ENCODE results near the gene RIC3. TPM values are rescaled to one million over a fixed set of nuclear protein-coding genes. Genes with fewer than 3 reads are reported as not detected.

RIC3 gene
- polyA plus RNA-seq, 2 donors: 6.2 to 11.6 TPM

DNA sequence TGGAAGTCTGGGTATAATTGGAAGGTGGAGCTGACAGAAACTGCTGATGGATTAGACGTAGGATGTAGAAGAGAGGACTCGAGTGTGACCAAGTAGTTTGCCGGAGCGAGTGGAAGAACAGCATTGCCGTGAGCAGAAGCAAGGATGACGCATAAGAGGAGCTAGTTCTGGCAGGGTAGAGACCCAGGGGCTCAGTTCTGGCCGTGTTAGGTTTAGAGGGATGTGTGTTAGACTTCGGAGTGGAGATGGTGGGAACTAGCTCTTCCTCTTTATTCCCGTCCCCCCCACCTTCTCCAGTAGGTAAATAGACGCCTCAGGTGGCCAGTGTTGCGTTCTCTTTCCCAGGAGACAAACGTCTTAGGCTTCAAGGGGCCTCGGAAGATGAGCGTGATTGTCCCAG is 68.7 kb downstream of the RIC3 start:
- H3K27ac ChIP-seq (ENCODE audit: low read depth in 2 of 2, low read length in 1 of 2): no peak overlapping the region
- no peaks in the 10 kb centered on the region for H3K27me3 ChIP-seq (ENCODE audit: control insufficient read depth in 1 of 2, insufficient read depth in 2 of 2, low read length in 2 of 2)
- no peak overlapping the region for H3K4me3 ChIP-seq (ENCODE audit: low read depth in 1 of 2, low read length in 2 of 2)
- WGBS, 2 donors: 86 to 88% methylated on average over 14 of the region's 14 CpGs
- no peaks in the 10 kb centered on the region for H3K4me1 ChIP-seq (ENCODE audit: control insufficient read depth in 2 of 2, insufficient read depth in 2 of 2, low read length in 1 of 2)
- H3K36me3 ChIP-seq (ENCODE audit: control insufficient read depth in 2 of 2, insufficient read depth in 2 of 2, low read length in 1 of 2): peaks cover 0 to 2% of the 10 kb centered on the region in 2 donors
- no peaks in the 10 kb centered on the region for H3K9me3 ChIP-seq (ENCODE audit: control insufficient read depth in 2 of 2, insufficient read depth in 1 of 2, low read depth in 1 of 2, low read length in 1 of 2)

DNA sequence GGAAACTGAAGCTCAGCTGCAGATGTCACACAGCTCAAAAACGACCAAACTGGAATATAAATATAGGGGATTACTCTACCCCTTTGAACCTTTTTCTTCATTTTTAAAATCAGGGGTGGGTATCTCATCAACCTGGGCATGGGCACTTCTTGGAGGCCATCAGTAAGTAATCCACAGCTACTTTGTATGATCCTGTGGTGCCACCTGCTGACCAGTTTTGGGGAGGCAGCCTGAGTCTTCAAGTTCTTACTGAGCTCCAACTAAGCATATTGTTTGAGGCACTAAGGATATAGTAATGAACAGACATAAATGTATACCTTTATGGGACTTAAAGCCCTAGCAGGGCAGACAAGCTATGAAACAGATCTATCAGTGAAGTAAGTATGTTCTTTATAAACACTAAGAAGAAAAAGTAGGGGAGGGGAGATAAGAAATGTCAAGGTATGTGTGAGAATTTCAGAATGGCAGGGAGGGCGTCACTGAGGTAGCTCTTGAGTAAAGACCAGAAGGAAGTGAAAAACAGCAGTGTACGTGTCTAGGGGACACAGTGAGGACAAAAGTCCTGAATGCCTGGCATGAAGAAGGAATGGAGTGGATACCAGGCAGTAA is 69.4 kb downstream of the RIC3 start:
- H3K27ac ChIP-seq (ENCODE audit: low read depth in 2 of 2, low read length in 1 of 2): no peak overlapping the region
- peaks cover 0 to 2% of the 10 kb centered on the region in 2 donors for H3K36me3 ChIP-seq (ENCODE audit: control insufficient read depth in 2 of 2, insufficient read depth in 2 of 2, low read length in 1 of 2)
- no peaks in the 10 kb centered on the region for H3K27me3 ChIP-seq (ENCODE audit: control insufficient read depth in 1 of 2, insufficient read depth in 2 of 2, low read length in 2 of 2)
- no peaks in the 10 kb centered on the region for H3K9me3 ChIP-seq (ENCODE audit: control insufficient read depth in 2 of 2, insufficient read depth in 1 of 2, low read depth in 1 of 2, low read length in 1 of 2)
- 43 to 48% methylated on average over 3 of the region's 3 CpGs for WGBS, 2 donors
- H3K4me3 ChIP-seq (ENCODE audit: low read depth in 1 of 2, low read length in 2 of 2): no peak overlapping the region
- H3K4me1 ChIP-seq (ENCODE audit: control insufficient read depth in 2 of 2, insufficient read depth in 2 of 2, low read length in 1 of 2): no peaks in the 10 kb centered on the region

DNA sequence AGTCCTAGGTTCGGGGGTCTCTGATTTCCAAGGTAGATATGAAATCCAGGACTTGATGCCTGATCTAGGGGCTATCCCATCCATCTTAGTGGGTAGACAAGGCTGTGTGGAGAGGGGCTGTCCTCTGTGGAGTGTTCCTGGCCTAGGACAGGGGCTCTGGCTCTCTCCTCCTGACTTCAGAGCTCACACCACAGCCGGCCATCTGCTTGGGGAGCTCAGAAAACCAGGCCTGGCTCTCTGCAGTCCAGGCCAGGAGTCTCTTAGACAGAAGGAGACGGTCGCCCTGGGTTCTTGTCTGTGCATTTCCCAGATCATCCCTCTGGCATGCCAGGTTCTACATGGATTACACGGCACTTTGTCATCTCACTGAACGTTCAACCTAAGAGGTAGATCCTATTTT is 69.9 kb downstream of the RIC3 start:
- no peak overlapping the region for H3K4me3 ChIP-seq (ENCODE audit: low read depth in 1 of 2, low read length in 2 of 2)
- no peaks in the 10 kb centered on the region for H3K27me3 ChIP-seq (ENCODE audit: control insufficient read depth in 1 of 2, insufficient read depth in 2 of 2, low read length in 2 of 2)
- WGBS, 2 donors: 72 to 76% methylated on average over 6 of the region's 6 CpGs
- H3K27ac ChIP-seq (ENCODE audit: low read depth in 2 of 2, low read length in 1 of 2): no peak overlapping the region
- no peaks in the 10 kb centered on the region for H3K9me3 ChIP-seq (ENCODE audit: control insufficient read depth in 2 of 2, insufficient read depth in 1 of 2, low read depth in 1 of 2, low read length in 1 of 2)
- H3K36me3 ChIP-seq (ENCODE audit: control insufficient read depth in 2 of 2, insufficient read depth in 2 of 2, low read length in 1 of 2): peaks cover 0 to 2% of the 10 kb centered on the region in 2 donors
- no peaks in the 10 kb centered on the region for H3K4me1 ChIP-seq (ENCODE audit: control insufficient read depth in 2 of 2, insufficient read depth in 2 of 2, low read length in 1 of 2)

DNA sequence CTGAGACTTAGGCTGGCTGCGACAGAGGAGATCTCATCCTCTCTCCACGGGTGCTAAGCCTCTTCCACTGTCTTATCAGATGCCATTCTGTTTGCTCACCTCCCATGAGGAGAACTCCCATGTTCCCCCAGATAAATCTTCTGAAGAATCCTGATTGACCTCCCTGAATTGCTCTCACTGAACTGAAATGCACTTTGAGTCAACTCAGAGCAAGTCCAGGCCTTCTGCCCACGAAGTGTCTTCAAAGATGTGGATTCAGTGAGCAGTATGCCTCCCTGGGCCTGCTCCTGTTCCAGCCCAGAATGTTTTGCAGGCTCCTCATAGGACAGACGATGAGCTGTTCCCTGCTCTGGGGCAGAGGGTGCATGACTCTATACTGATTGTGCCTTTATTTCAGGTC is 70.5 kb downstream of the RIC3 start:
- 68 to 77% methylated on average over 4 of the region's 4 CpGs for WGBS, 2 donors
- Histone ChIP-seq H3K27me3 (ENCODE audit: control insufficient read depth in 1 of 2, insufficient read depth in 2 of 2, low read length in 2 of 2) (no peaks in the 10 kb centered on the region), H3K27ac (ENCODE audit: low read depth in 2 of 2, low read length in 1 of 2) (no peak overlapping the region), H3K36me3 (ENCODE audit: control insufficient read depth in 2 of 2, insufficient read depth in 2 of 2, low read length in 1 of 2) (peaks cover 0 to 2% of the 10 kb centered on the region in 2 donors), H3K9me3 (ENCODE audit: control insufficient read depth in 2 of 2, insufficient read depth in 1 of 2, low read depth in 1 of 2, low read length in 1 of 2) (no peaks in the 10 kb centered on the region), H3K4me1 (ENCODE audit: control insufficient read depth in 2 of 2, insufficient read depth in 2 of 2, low read length in 1 of 2) (no peaks in the 10 kb centered on the region), H3K4me3 (ENCODE audit: low read depth in 1 of 2, low read length in 2 of 2) (no peak overlapping the region)

DNA sequence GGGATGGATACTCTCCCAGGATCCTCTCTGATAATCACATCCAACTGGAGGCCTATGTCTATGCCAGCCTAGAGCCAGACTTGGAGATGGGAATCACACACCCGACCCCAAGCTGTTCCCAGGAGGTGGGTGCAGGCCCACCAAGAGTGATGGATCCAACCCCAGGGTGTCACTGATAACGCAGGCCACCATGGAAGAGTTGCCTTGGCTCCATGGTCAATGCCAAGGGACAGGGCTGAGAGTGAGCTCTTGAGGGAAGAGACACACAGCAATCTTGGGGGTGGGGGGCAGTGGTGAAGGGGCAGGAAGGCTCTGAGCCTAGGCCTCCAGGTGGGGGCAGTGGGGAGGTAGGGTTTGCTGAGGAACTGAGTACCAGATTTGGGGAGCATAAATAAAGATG is 70.9 kb downstream of the RIC3 start:
- 83 to 87% methylated on average over 2 of the region's 2 CpGs for WGBS, 2 donors
- Histone ChIP-seq H3K4me1 (ENCODE audit: control insufficient read depth in 2 of 2, insufficient read depth in 2 of 2, low read length in 1 of 2) (no peaks in the 10 kb centered on the region), H3K27ac (ENCODE audit: low read depth in 2 of 2, low read length in 1 of 2) (no peak overlapping the region), H3K9me3 (ENCODE audit: control insufficient read depth in 2 of 2, insufficient read depth in 1 of 2, low read depth in 1 of 2, low read length in 1 of 2) (no peaks in the 10 kb centered on the region), H3K27me3 (ENCODE audit: control insufficient read depth in 1 of 2, insufficient read depth in 2 of 2, low read length in 2 of 2) (no peaks in the 10 kb centered on the region), H3K4me3 (ENCODE audit: low read depth in 1 of 2, low read length in 2 of 2) (no peak overlapping the region), H3K36me3 (ENCODE audit: control insufficient read depth in 2 of 2, insufficient read depth in 2 of 2, low read length in 1 of 2) (peaks cover 0 to 2% of the 10 kb centered on the region in 2 donors)

DNA sequence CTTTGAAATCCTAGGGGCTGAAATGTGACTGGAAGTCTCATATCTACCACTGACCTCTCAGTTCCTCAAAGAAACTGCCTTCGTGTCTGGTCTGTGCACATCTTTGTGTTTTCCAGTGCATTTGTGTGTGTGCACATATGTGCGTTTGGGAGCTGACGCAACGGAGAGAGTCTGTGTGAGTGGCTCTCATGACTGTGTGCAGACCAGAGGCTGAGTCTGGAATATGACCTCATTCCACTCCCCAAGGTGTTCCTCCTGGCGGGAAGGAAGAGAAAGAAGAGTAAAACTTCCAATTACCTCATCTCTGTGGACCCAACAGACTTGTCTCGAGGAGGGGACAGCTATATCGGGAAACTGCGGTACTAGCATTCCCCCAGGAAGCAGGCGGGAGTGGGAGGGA is 71.4 kb downstream of the RIC3 start:
- H3K27me3 ChIP-seq (ENCODE audit: control insufficient read depth in 1 of 2, insufficient read depth in 2 of 2, low read length in 2 of 2): no peaks in the 10 kb centered on the region
- H3K9me3 ChIP-seq (ENCODE audit: control insufficient read depth in 2 of 2, insufficient read depth in 1 of 2, low read depth in 1 of 2, low read length in 1 of 2): no peaks in the 10 kb centered on the region
- H3K4me3 ChIP-seq (ENCODE audit: low read depth in 1 of 2, low read length in 2 of 2): no peak overlapping the region
- no peaks in the 10 kb centered on the region for H3K4me1 ChIP-seq (ENCODE audit: control insufficient read depth in 2 of 2, insufficient read depth in 2 of 2, low read length in 1 of 2)
- H3K27ac ChIP-seq (ENCODE audit: low read depth in 2 of 2, low read length in 1 of 2): no peak overlapping the region
- H3K36me3 ChIP-seq (ENCODE audit: control insufficient read depth in 2 of 2, insufficient read depth in 2 of 2, low read length in 1 of 2): peaks cover 0 to 2% of the 10 kb centered on the region in 2 donors
- 88% methylated on average over 9 of the region's 9 CpGs for WGBS, 2 donors

GRCh38 chr11:8097062-8097461 is 71.8 kb downstream of the RIC3 start:
- 90 to 95% methylated on average over 8 of the region's 8 CpGs for WGBS, 2 donors
- no peak overlapping the region for H3K27ac ChIP-seq (ENCODE audit: low read depth in 2 of 2, low read length in 1 of 2)
- H3K36me3 ChIP-seq (ENCODE audit: control insufficient read depth in 2 of 2, insufficient read depth in 2 of 2, low read length in 1 of 2): peaks cover 0 to 2% of the 10 kb centered on the region in 2 donors
- no peak overlapping the region for H3K4me3 ChIP-seq (ENCODE audit: low read depth in 1 of 2, low read length in 2 of 2)
- no peaks in the 10 kb centered on the region for H3K4me1 ChIP-seq (ENCODE audit: control insufficient read depth in 2 of 2, insufficient read depth in 2 of 2, low read length in 1 of 2)
- no peaks in the 10 kb centered on the region for H3K27me3 ChIP-seq (ENCODE audit: control insufficient read depth in 1 of 2, insufficient read depth in 2 of 2, low read length in 2 of 2)
- H3K9me3 ChIP-seq (ENCODE audit: control insufficient read depth in 2 of 2, insufficient read depth in 1 of 2, low read depth in 1 of 2, low read length in 1 of 2): no peaks in the 10 kb centered on the region

DNA sequence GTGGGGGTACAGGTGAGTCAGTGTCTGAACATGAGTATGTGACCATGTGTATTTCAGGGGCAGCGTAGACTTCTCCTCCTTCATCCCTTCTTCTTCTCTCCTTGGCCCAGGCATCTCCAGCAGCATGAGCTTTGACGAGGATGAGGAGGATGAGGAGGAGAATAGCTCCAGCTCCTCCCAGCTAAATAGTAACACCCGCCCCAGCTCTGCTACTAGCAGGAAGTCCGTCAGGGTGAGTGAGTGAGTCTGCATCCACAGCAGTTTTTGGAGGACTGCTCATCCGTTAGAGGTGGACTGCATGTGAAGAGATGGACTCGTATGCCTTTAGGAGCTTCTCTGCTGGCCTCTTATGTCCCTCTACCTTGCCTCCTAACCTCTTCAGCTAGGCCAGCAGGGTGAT is 72.2 kb downstream of the RIC3 start:
- Histone ChIP-seq H3K27me3 (ENCODE audit: control insufficient read depth in 1 of 2, insufficient read depth in 2 of 2, low read length in 2 of 2) (no peaks in the 10 kb centered on the region), H3K4me3 (ENCODE audit: low read depth in 1 of 2, low read length in 2 of 2) (no peak overlapping the region), H3K27ac (ENCODE audit: low read depth in 2 of 2, low read length in 1 of 2) (no peak overlapping the region), H3K36me3 (ENCODE audit: control insufficient read depth in 2 of 2, insufficient read depth in 2 of 2, low read length in 1 of 2) (peaks cover 0 to 2% of the 10 kb centered on the region in 2 donors), H3K4me1 (ENCODE audit: control insufficient read depth in 2 of 2, insufficient read depth in 2 of 2, low read length in 1 of 2) (no peaks in the 10 kb centered on the region), H3K9me3 (ENCODE audit: control insufficient read depth in 2 of 2, insufficient read depth in 1 of 2, low read depth in 1 of 2, low read length in 1 of 2) (no peaks in the 10 kb centered on the region)
- WGBS, 2 donors: 70 to 80% methylated on average over 5 to 6 of the region's 6 CpGs

DNA sequence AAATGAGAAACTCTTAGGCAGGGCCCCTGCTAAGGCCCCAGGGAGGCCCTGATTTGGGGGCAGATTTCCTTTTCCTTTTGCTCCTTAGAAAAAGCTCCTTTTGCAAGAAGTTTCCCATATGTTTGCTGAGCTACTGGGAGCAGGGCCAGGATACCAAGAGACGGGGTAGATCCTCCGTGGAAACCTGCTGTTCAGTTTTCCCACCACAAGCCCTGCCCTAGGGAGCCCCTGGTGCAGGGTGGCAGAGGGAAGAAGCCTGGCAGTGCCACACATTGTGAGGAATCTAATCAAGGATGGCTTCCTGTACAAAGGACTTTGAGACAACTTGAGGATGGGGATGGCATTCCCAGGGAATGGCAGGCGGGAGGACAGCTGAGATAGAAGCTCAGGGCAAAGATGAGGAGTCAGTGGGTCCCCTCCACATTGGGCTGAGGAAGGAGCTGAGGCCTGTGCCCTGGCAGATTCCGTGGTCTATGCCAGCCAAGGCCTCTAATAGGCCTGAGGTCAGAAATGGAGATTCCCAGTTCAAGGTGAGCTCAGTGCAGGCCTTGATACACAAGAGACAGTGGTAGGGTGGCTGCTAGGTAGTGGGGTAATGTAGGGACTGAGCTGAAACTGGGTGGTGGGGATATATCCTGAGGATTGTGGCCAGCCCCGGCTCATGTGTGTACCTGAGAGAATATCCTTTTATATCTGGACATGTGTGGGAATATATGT is 72.9 kb downstream of the RIC3 start:
- no peaks in the 10 kb centered on the region for H3K27me3 ChIP-seq (ENCODE audit: control insufficient read depth in 1 of 2, insufficient read depth in 2 of 2, low read length in 2 of 2)

GRCh38 chr11:8095371-8095770 is 73.5 kb downstream of the RIC3 start:
- 37 to 60% methylated on average over 12 of the region's 12 CpGs for WGBS, 2 donors
- H3K36me3 ChIP-seq (ENCODE audit: control insufficient read depth in 2 of 2, insufficient read depth in 2 of 2, low read length in 1 of 2): no peaks in the 10 kb centered on the region
- H3K27me3 ChIP-seq (ENCODE audit: control insufficient read depth in 1 of 2, insufficient read depth in 2 of 2, low read length in 2 of 2): no peaks in the 10 kb centered on the region
- no peaks in the 10 kb centered on the region for H3K4me1 ChIP-seq (ENCODE audit: control insufficient read depth in 2 of 2, insufficient read depth in 2 of 2, low read length in 1 of 2)
- H3K27ac ChIP-seq (ENCODE audit: low read depth in 2 of 2, low read length in 1 of 2): no peak overlapping the region
- H3K9me3 ChIP-seq (ENCODE audit: control insufficient read depth in 2 of 2, insufficient read depth in 1 of 2, low read depth in 1 of 2, low read length in 1 of 2): no peaks in the 10 kb centered on the region
- H3K4me3 ChIP-seq (ENCODE audit: low read depth in 1 of 2, low read length in 2 of 2): no peak overlapping the region

More for the DNA sequence above, 72.9 kb downstream of the RIC3 start:
- WGBS, 2 donors: 70 to 73% methylated on average over 5 of the region's 5 CpGs
- no peak overlapping the region for H3K27ac ChIP-seq (ENCODE audit: low read depth in 2 of 2, low read length in 1 of 2)
- H3K36me3 ChIP-seq (ENCODE audit: control insufficient read depth in 2 of 2, insufficient read depth in 2 of 2, low read length in 1 of 2): peaks cover 0 to 2% of the 10 kb centered on the region in 2 donors
- no peaks in the 10 kb centered on the region for H3K9me3 ChIP-seq (ENCODE audit: control insufficient read depth in 2 of 2, insufficient read depth in 1 of 2, low read depth in 1 of 2, low read length in 1 of 2)
- no peaks in the 10 kb centered on the region for H3K4me1 ChIP-seq (ENCODE audit: control insufficient read depth in 2 of 2, insufficient read depth in 2 of 2, low read length in 1 of 2)
- H3K4me3 ChIP-seq (ENCODE audit: low read depth in 1 of 2, low read length in 2 of 2): no peak overlapping the region
